ENCODE measurements around the gene SLC17A7. TPM values are rescaled to one million over a fixed set of nuclear protein-coding genes. Genes with fewer than 3 reads are reported as not detected.

SLC17A7 gene
- total RNA-seq, 1 experiment from 2014 or later, result 1.8 TPM

DNA sequence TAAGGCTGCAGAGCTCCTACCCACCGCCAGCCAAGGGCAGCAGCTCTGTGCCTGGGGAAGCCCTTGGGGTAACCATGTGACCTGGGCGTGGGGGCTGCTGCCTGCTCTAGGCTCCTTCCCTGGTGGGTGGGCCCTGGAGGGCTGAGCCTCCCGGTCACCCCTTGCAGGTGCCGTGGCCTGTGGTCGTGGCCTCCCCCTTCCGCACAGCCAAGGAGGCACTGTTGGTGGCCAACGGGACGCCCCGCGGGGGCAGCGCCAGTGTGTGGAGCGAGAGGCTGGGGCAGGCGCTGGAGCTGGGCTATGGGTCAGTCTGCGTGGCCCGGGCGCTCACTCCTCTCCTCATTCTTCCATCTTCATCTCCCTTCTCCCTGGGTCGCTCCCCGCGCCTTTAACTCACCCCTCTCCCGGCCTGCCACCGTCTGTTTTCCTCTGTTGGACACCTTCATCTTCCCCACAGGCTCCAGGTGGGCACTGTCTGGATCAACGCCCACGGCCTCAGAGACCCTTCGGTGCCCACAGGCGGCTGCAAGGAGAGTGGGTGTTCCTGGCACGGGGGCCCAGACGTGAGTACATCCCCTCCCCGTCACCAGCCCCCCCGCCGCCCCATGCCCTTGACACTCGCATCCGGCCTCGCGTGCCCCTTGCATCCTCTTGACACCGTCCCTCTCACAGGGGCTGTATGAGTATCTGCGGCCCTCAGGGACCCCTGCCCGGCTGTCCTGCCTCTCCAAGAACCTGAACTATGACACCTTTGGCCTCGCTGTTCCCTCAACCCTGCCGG, 22.8 kb upstream of the SLC17A7 start (continued):
- TF ChIP-seq, protein P1, sequence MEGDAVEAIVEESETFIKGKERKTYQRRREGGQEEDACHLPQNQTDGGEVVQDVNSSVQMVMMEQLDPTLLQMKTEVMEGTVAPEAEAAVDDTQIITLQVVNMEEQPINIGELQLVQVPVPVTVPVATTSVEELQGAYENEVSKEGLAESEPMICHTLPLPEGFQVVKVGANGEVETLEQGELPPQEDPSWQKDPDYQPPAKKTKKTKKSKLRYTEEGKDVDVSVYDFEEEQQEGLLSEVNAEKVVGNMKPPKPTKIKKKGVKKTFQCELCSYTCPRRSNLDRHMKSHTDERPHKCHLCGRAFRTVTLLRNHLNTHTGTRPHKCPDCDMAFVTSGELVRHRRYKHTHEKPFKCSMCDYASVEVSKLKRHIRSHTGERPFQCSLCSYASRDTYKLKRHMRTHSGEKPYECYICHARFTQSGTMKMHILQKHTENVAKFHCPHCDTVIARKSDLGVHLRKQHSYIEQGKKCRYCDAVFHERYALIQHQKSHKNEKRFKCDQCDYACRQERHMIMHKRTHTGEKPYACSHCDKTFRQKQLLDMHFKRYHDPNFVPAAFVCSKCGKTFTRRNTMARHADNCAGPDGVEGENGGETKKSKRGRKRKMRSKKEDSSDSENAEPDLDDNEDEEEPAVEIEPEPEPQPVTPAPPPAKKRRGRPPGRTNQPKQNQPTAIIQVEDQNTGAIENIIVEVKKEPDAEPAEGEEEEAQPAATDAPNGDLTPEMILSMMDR (IDR thresholded peaks at IDR 0.05 in 2 of 3, conservative IDR thresholded peaks at IDR 0.05 in 1 of 3; ENCODE audit: borderline replicate concordance in 1 of 3, insufficient read depth in 1 of 3, low read depth in 2 of 3, low read length in 2 of 3), result no peak
- TF ChIP-seq SIN3A (IDR thresholded peaks at IDR 0.05; ENCODE audit: low read depth) (no peak), POLR2A (IDR thresholded peaks at IDR 0.05; ENCODE audit: borderline replicate concordance, extremely low read depth, insufficient read depth, insufficient read length) (no peak), YY1 (IDR thresholded peaks at IDR 0.05; ENCODE audit: extremely low read depth, insufficient replicate concordance, low read depth, low read length) (no peak)

DNA sequence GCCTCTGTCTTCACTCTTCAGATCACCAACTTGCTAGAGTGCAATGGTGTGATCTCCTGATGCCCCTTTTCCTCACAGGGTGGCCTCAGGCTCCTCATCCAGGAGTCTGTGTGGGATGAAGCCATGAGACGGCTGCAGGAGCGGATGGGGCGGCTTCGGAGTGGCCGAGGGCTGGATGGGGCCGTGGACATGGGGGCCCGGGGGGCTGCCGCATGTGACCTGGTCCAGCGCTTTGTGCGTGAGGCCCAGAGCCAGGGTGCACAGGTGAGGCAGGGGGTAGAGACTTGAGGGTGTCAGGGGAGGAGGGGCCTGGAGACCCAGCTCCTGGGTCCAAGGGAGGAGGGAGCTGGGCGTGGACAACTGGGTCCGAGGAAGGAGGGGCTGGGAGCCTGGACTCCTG, 21.2 kb upstream of the SLC17A7 start:
- H2AFZ ChIP-seq (ENCODE audit: low read depth, low read length, poor library complexity, severe bottlenecking), result no peak overlapping the region
- no peak for TF ChIP-seq SRF (IDR thresholded peaks at IDR 0.05; ENCODE audit: low read depth)
- TF ChIP-seq EGR1 (IDR thresholded peaks at IDR 0.05; ENCODE audit: low read depth), result no peak
- TF ChIP-seq ZNF274 (IDR thresholded peaks at IDR 0.05; ENCODE audit: low read depth, low read length), result no peak
- TF ChIP-seq, protein P2, sequence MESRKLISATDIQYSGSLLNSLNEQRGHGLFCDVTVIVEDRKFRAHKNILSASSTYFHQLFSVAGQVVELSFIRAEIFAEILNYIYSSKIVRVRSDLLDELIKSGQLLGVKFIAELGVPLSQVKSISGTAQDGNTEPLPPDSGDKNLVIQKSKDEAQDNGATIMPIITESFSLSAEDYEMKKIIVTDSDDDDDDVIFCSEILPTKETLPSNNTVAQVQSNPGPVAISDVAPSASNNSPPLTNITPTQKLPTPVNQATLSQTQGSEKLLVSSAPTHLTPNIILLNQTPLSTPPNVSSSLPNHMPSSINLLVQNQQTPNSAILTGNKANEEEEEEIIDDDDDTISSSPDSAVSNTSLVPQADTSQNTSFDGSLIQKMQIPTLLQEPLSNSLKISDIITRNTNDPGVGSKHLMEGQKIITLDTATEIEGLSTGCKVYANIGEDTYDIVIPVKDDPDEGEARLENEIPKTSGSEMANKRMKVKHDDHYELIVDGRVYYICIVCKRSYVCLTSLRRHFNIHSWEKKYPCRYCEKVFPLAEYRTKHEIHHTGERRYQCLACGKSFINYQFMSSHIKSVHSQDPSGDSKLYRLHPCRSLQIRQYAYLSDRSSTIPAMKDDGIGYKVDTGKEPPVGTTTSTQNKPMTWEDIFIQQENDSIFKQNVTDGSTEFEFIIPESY (IDR thresholded peaks at IDR 0.05; ENCODE audit: extremely low read depth, insufficient replicate concordance, low read length), result no peak
- no peak for TF ChIP-seq FOSL1 (IDR thresholded peaks at IDR 0.05; ENCODE audit: low read depth)
- TF ChIP-seq, protein P3, sequence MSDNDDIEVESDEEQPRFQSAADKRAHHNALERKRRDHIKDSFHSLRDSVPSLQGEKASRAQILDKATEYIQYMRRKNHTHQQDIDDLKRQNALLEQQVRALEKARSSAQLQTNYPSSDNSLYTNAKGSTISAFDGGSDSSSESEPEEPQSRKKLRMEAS (IDR thresholded peaks at IDR 0.05), result no peak
- TF ChIP-seq, protein P4, sequence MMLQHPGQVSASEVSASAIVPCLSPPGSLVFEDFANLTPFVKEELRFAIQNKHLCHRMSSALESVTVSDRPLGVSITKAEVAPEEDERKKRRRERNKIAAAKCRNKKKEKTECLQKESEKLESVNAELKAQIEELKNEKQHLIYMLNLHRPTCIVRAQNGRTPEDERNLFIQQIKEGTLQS (IDR thresholded peaks at IDR 0.05), result no peak
- no peak for TF ChIP-seq POLR2A (IDR thresholded peaks at IDR 0.05; ENCODE audit: borderline replicate concordance, extremely low read depth, insufficient read depth, insufficient read length)
- no peak for TF ChIP-seq EZH2phosphoT487 (IDR thresholded peaks at IDR 0.05; ENCODE audit: borderline replicate concordance)
- no peak for TF ChIP-seq YY1 (IDR thresholded peaks at IDR 0.05; ENCODE audit: extremely low read depth, insufficient replicate concordance, low read depth, low read length)
- TF ChIP-seq SP1 (IDR thresholded peaks at IDR 0.05; ENCODE audit: low read depth), result no peak
- TF ChIP-seq SIN3A (IDR thresholded peaks at IDR 0.05; ENCODE audit: low read depth), result no peak
- TF ChIP-seq ELF1 (IDR thresholded peaks at IDR 0.05; ENCODE audit: borderline replicate concordance, low read depth), result no peak
- no peak for TF ChIP-seq ZFX (IDR thresholded peaks at IDR 0.05)
- TF ChIP-seq POLR2AphosphoS5 (IDR thresholded peaks at IDR 0.05; ENCODE audit: low read depth, low read length), result no peak
- no peak for TF ChIP-seq JUND (IDR thresholded peaks at IDR 0.05)
- TF ChIP-seq EZH2 (IDR thresholded peaks at IDR 0.05), result no peak
- no peak for TF ChIP-seq CEBPB (IDR thresholded peaks at IDR 0.05; ENCODE audit: low read depth)
- H3K27ac ChIP-seq (ENCODE audit: low read depth, low read length), result no peak overlapping the region
- no peaks in the 10 kb centered on the region for H4K20me1 ChIP-seq (ENCODE audit: insufficient read depth)
- H3K27me3 ChIP-seq (ENCODE audit: insufficient read depth, low read length), result no peaks in the 10 kb centered on the region
- no peak for ATAC-seq
- H3K9me3 ChIP-seq (ENCODE audit: control insufficient read depth in 1 of 2, insufficient read depth in 1 of 2, low read depth in 1 of 2, low read length in 2 of 2), result no peaks in the 10 kb centered on the region
- ChIA-PET RAD21 (ENCODE audit: low non-redundant PET in 1 of 2, low total read pairs in 2 of 2, uncharacterized antibody in 2 of 2, unreplicated experiment in 2 of 2) (no interaction called here), POLR2A (no interaction called here), CTCF (no interaction called here)
- DNase-seq (ENCODE audit: low read depth, low spot score), result no peak
- no TSS peak for BruUV-seq (replicated peaks)
- no peak overlapping the region for H3K4me2 ChIP-seq (ENCODE audit: low read length)
- H3K9me2 ChIP-seq (ENCODE audit: insufficient read depth), result no peaks in the 10 kb centered on the region
- intact Hi-C loops (cut with micrococcal nuclease), result no loop called here
- H3K9ac ChIP-seq (ENCODE audit: low read length), result no peak overlapping the region
- H3K36me3 ChIP-seq (ENCODE audit: control insufficient read depth in 1 of 2, insufficient read depth in 2 of 2, low read length in 2 of 2), result no peaks in the 10 kb centered on the region
- no peaks in the 10 kb centered on the region for H3K79me2 ChIP-seq (ENCODE audit: insufficient read depth, low read length)
- no peaks in the 10 kb centered on the region for H3K4me1 ChIP-seq (ENCODE audit: control insufficient read depth in 1 of 2, insufficient read depth in 2 of 2, low read length in 2 of 2)
- no peak overlapping the region for H3K4me3 ChIP-seq (replicated peaks in 1 of 2; ENCODE audit: low read depth in 1 of 2, low read length in 2 of 2)
